Neural progenitor cell (in vitro differentiated cells): Measurements from ENCODE around the gene SF3B2.

ENCODE experiments used
- CTCF ChIP-seq: fragments of 200-600 bp; sonication (generic); IDR thresholded peaks from 2 replicates; pipeline ENCODE4 v1.5.1; 2017; ENCODE audit warnings: antibody characterized with exemption, mild to moderate bottlenecking
- EZH2 ChIP-seq: fragments of 200-600 bp; sonication (generic); IDR thresholded peaks from 2 replicates; pipeline ENCODE4 v1.6.1; 2017; ENCODE audit warnings: antibody characterized with exemption, mild to moderate bottlenecking, moderate library complexity
- EZH2phosphoT487 ChIP-seq: fragments of 200-600 bp; sonication (generic); IDR thresholded peaks from 2 replicates; pipeline ENCODE4 v1.6.1; 2017; ENCODE audit warnings: antibody characterized with exemption

- TF ChIP-seq CTCF, result no peak
- TF ChIP-seq EZH2phosphoT487, result no peak
- no peak for TF ChIP-seq EZH2
These were observed 32.0 kb upstream of the SF3B2 start for GRCh38 chr11:66020212-66020611.
